SK-N-SH treated with all-trans-retinoic acid at 6 μM for 48 hours (cell line): ENCODE data around the gene CLEC16A.

Experiments
- ATAC-seq: fragments of 200-7000 bp; cut with Tn5 transposase; 3 replicates; pipeline ENCODE4 v1.9.1; 2020; ENCODE audit warnings: mild to moderate bottlenecking, moderate library complexity
- ARNTL ChIP-seq: fragments of 450-650 bp; formaldehyde crosslinking; IDR thresholded peaks from 2 replicates; pipeline ENCODE4 v1.5.0; 2020; ENCODE audit warnings: low read depth, mild to moderate bottlenecking, moderate library complexity, borderline replicate concordance
- BACH2 ChIP-seq: fragments of 250-450 bp; sonication (Bioruptor Pico); IDR thresholded peaks from 2 replicates; pipeline ENCODE4 v1.9.0; 2021; ENCODE audit warnings: mild to moderate bottlenecking, borderline replicate concordance
- CSDC2 ChIP-seq: fragments of 250-450 bp; sonication (Bioruptor Pico); IDR thresholded peaks from 2 replicates; pipeline ENCODE4 v1.5.0; 2020; ENCODE audit warnings: mild to moderate bottlenecking, moderate library complexity
- GLIS3 ChIP-seq: fragments of 250-450 bp; sonication (Bioruptor Pico); IDR thresholded peaks from 2 replicates; pipeline ENCODE4 v1.5.0; 2020; ENCODE audit warnings: mild to moderate bottlenecking, moderate library complexity
- ISL1 ChIP-seq: fragments of 250-450 bp; sonication (Bioruptor Pico); IDR thresholded peaks from 2 replicates; pipeline ENCODE4 v2.1.2; 2022; ENCODE audit warnings: mild to moderate bottlenecking, moderate library complexity
- OSR1 ChIP-seq: fragments of 250-450 bp; sonication (Bioruptor Pico); IDR thresholded peaks from 2 replicates; pipeline ENCODE4 v1.8.0; 2022; ENCODE audit warnings: moderate library complexity, mild to moderate bottlenecking, inconsistent platforms
- PPARA ChIP-seq: fragments of 250-450 bp; sonication (Bioruptor Pico); IDR thresholded peaks from 2 replicates; pipeline ENCODE4 v1.5.0; 2020; ENCODE audit warnings: mild to moderate bottlenecking, borderline replicate concordance
- RARB ChIP-seq: fragments of 250-450 bp; sonication (Bioruptor Pico); IDR thresholded peaks from 2 replicates; pipeline ENCODE4 v1.8.0; 2021; ENCODE audit warnings: mild to moderate bottlenecking, moderate library complexity
- TCF4 ChIP-seq: fragments of 250-450 bp; sonication (Bioruptor Pico); IDR thresholded peaks from 2 replicates; pipeline ENCODE4 v1.8.0; 2021; ENCODE audit warnings: mild to moderate bottlenecking, moderate library complexity, borderline replicate concordance
- TOX ChIP-seq: fragments of 250-450 bp; sonication (Bioruptor Pico); IDR thresholded peaks from 2 replicates; pipeline ENCODE4 v1.8.0; 2021; ENCODE audit warnings: mild to moderate bottlenecking, moderate library complexity, borderline replicate concordance
- ZC3H10 ChIP-seq: fragments of 250-450 bp; sonication (Bioruptor Pico); IDR thresholded peaks from 2 replicates; pipeline ENCODE4 v1.5.1; 2021; ENCODE audit warnings: mild to moderate bottlenecking, moderate library complexity
- ZFP3 ChIP-seq: fragments of 250-450 bp; sonication (Bioruptor Pico); IDR thresholded peaks from 2 replicates; pipeline ENCODE4 v1.5.0; 2020; ENCODE audit warnings: mild to moderate bottlenecking, moderate library complexity
- ZNF565 ChIP-seq: fragments of 450-650 bp; formaldehyde crosslinking; conservative IDR thresholded peaks from 2 replicates; pipeline ENCODE4 v1.5.0; 2020; ENCODE audit warnings: low read depth, mild to moderate bottlenecking, moderate library complexity
- ZNF8 ChIP-seq: fragments of 450-650 bp; formaldehyde crosslinking; IDR thresholded peaks from 2 replicates; pipeline ENCODE4 v1.5.0; 2020; ENCODE audit warnings: mild to moderate bottlenecking, moderate library complexity
- TF ChIP-seq, protein P1 (sequence below): fragments of 250-450 bp; sonication (Bioruptor Pico); IDR thresholded peaks from 2 replicates; pipeline ENCODE4 v1.8.0; 2021; ENCODE audit warnings: low read depth, mild to moderate bottlenecking, moderate library complexity, borderline replicate concordance
- TF ChIP-seq, protein P2 (sequence below): fragments of 250-450 bp; sonication (Bioruptor Pico); IDR thresholded peaks from 2 replicates; pipeline ENCODE4 v1.8.0; 2020; ENCODE audit warnings: mild to moderate bottlenecking, moderate library complexity, borderline replicate concordance
- TF ChIP-seq, protein P3 (sequence below): fragments of 250-450 bp; sonication (Bioruptor Pico); IDR thresholded peaks from 2 replicates; pipeline ENCODE4 v1.5.0; 2020; ENCODE audit warnings: mild to moderate bottlenecking, moderate library complexity
- TF ChIP-seq, protein P4 (sequence below): fragments of 250-450 bp; sonication (Bioruptor Pico); IDR thresholded peaks from 2 replicates; pipeline ENCODE4 v1.5.1; 2020; ENCODE audit warnings: low read depth, mild to moderate bottlenecking, moderate library complexity

The CLEC16A gene

DNA sequence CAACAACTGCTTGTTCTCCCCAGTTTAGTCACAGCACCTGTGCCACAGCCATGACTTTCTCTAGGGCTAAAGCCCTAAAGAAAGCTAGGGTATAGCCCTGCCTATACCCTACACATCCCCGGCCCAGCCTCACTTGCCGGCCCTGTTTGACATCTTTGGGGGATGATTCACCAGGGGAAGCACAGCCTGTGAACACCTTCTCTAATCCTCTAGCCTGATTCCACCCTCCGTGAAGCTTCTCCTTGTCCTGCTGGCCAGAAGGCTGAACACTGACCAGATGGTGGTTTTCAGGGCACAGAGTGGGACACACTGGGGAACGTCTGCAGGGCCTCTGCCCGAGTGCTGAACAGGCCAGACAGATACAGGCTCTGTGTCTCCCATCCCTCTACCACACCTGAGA, 6.0 kb downstream of the CLEC16A start (continued):
- no peak for TF ChIP-seq RARB (CRISPR knock-in tag)
- TF ChIP-seq, all 23 proteins: peak for 0

DNA sequence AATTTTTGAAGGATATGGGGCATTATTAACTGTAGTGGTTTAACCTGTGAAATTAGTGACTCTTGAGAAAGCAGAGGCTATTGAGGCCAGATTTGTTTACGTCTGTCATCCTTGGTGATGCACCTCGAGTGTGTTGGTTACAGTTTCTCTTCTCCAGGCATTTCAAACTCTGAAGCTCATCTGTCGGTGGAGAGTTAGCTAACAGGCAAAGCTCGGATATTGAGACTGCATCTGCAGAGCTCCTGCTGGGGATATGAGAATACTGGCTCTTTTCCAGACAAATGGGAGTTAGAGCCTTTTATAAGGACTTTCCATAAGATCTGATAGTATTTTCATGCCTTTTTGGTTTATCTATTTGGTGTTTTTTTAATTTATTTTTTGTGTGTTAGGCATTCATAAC, 6.7 kb downstream of the CLEC16A start:
- TF ChIP-seq, protein P1, sequence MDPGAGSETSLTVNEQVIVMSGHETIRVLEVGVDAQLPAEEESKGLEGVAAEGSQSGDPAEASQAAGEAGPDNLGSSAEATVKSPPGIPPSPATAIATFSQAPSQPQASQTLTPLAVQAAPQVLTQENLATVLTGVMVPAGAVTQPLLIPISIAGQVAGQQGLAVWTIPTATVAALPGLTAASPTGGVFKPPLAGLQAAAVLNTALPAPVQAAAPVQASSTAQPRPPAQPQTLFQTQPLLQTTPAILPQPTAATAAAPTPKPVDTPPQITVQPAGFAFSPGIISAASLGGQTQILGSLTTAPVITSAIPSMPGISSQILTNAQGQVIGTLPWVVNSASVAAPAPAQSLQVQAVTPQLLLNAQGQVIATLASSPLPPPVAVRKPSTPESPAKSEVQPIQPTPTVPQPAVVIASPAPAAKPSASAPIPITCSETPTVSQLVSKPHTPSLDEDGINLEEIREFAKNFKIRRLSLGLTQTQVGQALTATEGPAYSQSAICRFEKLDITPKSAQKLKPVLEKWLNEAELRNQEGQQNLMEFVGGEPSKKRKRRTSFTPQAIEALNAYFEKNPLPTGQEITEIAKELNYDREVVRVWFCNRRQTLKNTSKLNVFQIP (CRISPR knock-in tag) = no peak
- TF ChIP-seq ZNF8 (no peak), CSDC2 (CRISPR knock-in tag) (no peak), ZFP3 (CRISPR knock-in tag) (no peak), OSR1 (CRISPR knock-in tag) (no peak), TCF4 (CRISPR knock-in tag) (no peak), RARB (CRISPR knock-in tag) (no peak), ISL1 (CRISPR knock-in tag) (no peak), GLIS3 (CRISPR knock-in tag) (no peak), ARNTL (no peak), TOX (CRISPR knock-in tag) (no peak), PPARA (no peak)
- TF ChIP-seq, protein P2, sequence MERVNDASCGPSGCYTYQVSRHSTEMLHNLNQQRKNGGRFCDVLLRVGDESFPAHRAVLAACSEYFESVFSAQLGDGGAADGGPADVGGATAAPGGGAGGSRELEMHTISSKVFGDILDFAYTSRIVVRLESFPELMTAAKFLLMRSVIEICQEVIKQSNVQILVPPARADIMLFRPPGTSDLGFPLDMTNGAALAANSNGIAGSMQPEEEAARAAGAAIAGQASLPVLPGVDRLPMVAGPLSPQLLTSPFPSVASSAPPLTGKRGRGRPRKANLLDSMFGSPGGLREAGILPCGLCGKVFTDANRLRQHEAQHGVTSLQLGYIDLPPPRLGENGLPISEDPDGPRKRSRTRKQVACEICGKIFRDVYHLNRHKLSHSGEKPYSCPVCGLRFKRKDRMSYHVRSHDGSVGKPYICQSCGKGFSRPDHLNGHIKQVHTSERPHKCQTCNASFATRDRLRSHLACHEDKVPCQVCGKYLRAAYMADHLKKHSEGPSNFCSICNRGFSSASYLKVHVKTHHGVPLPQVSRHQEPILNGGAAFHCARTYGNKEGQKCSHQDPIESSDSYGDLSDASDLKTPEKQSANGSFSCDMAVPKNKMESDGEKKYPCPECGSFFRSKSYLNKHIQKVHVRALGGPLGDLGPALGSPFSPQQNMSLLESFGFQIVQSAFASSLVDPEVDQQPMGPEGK (CRISPR knock-in tag) = no peak
- TF ChIP-seq, protein P3, sequence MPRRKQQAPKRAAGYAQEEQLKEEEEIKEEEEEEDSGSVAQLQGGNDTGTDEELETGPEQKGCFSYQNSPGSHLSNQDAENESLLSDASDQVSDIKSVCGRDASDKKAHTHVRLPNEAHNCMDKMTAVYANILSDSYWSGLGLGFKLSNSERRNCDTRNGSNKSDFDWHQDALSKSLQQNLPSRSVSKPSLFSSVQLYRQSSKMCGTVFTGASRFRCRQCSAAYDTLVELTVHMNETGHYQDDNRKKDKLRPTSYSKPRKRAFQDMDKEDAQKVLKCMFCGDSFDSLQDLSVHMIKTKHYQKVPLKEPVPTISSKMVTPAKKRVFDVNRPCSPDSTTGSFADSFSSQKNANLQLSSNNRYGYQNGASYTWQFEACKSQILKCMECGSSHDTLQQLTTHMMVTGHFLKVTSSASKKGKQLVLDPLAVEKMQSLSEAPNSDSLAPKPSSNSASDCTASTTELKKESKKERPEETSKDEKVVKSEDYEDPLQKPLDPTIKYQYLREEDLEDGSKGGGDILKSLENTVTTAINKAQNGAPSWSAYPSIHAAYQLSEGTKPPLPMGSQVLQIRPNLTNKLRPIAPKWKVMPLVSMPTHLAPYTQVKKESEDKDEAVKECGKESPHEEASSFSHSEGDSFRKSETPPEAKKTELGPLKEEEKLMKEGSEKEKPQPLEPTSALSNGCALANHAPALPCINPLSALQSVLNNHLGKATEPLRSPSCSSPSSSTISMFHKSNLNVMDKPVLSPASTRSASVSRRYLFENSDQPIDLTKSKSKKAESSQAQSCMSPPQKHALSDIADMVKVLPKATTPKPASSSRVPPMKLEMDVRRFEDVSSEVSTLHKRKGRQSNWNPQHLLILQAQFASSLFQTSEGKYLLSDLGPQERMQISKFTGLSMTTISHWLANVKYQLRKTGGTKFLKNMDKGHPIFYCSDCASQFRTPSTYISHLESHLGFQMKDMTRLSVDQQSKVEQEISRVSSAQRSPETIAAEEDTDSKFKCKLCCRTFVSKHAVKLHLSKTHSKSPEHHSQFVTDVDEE (CRISPR knock-in tag) = no peak
- TF ChIP-seq, protein P4, sequence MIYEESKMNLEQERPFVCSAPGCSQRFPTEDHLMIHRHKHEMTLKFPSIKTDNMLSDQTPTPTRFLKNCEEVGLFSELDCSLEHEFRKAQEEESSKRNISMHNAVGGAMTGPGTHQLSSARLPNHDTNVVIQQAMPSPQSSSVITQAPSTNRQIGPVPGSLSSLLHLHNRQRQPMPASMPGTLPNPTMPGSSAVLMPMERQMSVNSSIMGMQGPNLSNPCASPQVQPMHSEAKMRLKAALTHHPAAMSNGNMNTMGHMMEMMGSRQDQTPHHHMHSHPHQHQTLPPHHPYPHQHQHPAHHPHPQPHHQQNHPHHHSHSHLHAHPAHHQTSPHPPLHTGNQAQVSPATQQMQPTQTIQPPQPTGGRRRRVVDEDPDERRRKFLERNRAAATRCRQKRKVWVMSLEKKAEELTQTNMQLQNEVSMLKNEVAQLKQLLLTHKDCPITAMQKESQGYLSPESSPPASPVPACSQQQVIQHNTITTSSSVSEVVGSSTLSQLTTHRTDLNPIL (CRISPR knock-in tag) = no peak
- peak; percentile 29; the same call in 1 of the 3 replicates for ATAC-seq

DNA sequence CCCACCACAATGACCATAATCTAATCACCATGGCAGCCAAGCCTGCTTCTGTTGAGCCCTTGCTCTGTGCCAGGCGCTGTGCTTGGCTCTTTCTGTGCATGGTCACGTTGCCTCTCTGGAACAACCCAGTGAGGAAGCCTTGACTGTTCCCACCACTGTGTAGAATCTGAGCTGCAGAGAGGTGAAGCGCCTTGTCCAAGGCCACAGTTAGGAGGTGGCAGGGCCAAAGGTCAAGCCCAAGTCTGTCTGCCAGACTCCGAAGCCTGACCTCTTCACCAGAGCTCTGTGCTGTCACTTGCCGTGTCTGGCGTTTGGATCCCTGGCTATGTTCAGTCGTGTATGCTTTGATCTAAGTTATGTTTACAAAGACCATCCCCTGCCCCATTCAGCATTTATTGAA, 10.5 kb downstream of the CLEC16A start:
- TF ChIP-seq ZC3H10 (CRISPR knock-in tag) (no peak), ZNF565 (CRISPR knock-in tag) (no peak), OSR1 (CRISPR knock-in tag) (no peak)
- TF ChIP-seq, protein P3 (CRISPR knock-in tag) = no peak
- no peak for ATAC-seq

DNA sequence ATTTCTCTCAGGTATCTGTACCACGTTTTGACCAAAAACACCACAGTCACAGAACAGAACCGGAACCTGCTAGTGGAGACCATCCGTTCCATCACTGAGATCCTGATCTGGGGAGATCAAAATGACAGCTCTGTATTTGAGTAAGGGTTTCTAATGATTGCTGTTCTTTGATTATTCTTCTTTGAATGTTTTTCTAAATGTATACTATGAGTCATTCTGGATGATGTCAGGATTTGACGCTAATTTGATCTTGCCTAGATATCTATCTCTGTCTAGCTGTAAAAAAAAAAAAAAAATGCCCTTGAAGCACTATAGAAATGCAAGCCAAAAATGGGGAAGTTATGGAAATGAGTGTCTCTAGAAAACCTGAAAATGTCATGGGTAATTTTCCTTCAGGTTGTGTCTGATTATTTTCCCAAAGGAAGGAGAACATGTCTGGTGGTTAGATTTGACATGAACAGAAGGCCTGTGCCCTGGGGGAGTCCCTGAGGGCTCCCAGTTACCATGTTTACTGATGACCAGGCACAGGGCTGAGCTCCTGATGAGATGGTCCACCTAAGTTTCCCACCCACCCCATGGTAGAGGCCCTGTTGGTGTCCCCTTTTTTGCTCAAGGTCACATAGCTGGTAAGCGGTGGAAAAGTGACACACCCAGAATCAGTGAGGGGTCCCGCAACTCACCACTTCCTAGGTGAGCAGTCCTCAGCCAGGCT, 13.6 kb downstream of the CLEC16A start:
- no peak for TF ChIP-seq BACH2 (CRISPR knock-in tag)
- no peak for TF ChIP-seq PPARA
- TF ChIP-seq, protein P1 (CRISPR knock-in tag) = no peak
- TF ChIP-seq ISL1 (CRISPR knock-in tag) = peak; percentile 70
- TF ChIP-seq, all 23 proteins: peak for 1
- ATAC-seq = peak; percentile 54
